Measurements from ENCODE around the gene FARS2. TPM values are rescaled to one million over a fixed set of nuclear protein-coding genes. Genes with fewer than 3 reads are reported as not detected.

FARS2 gene
- polyA plus RNA-seq, 1 donor (not counting 4 experiments of a cell fraction or from before 2014, with no cell fraction given), result 21.3 TPM

DNA sequence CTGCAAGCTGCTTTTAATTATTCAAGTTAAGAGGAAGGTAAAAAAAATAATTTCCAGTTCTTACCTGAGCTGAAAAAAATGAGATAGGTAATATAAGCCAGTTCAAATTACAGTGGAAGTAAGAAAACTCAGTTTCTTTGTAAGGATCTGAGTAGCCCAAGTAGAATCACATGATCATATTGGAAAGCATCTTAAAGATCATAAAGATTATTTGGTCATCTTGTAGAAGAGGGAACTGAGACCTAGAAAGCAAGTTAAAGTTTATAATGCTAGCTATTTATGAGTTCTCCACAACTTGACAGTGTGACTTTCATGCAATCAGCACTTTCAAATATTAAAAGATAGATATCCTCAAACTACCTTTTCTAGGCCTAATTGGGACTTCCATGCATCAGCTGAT, 80.5 kb downstream of the FARS2 start:
- no peak overlapping the region for H3K9ac ChIP-seq (ENCODE audit: control insufficient read depth, extremely low read depth, insufficient read depth, low read length)

DNA sequence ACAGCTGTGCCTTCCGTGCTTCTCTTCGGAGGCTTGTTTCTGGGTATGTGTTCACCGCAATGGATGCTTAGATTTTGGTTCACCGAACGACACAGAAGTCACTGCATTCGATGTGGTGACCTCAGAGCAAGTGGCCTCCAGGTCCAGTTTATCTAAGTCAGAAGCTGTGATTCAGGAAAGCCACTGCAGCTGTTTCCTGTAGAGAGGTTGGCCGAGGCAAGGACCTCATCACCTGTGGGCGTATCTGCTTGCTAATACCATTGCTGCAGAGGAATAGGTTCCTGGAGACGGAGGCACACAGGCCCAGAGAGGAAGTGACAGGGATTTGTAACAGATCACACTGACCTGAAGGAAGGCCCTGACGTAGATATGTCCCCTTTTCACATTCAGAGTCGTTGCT, 82.7 kb downstream of the FARS2 start:
- DNase-seq (ENCODE audit: low read depth, low spot score), result no peak
- no peaks in the 10 kb centered on the region for H3K9me1 ChIP-seq (ENCODE audit: control insufficient read depth, extremely low read depth, insufficient read depth, low read length)
- no peaks in the 10 kb centered on the region for H3K4me1 ChIP-seq (ENCODE audit: control insufficient read depth, extremely low read depth, insufficient read depth, low read length)
- TF ChIP-seq EZH2 (IDR thresholded peaks at IDR 0.05; ENCODE audit: low read length), result no peak
- TF ChIP-seq, protein P1, sequence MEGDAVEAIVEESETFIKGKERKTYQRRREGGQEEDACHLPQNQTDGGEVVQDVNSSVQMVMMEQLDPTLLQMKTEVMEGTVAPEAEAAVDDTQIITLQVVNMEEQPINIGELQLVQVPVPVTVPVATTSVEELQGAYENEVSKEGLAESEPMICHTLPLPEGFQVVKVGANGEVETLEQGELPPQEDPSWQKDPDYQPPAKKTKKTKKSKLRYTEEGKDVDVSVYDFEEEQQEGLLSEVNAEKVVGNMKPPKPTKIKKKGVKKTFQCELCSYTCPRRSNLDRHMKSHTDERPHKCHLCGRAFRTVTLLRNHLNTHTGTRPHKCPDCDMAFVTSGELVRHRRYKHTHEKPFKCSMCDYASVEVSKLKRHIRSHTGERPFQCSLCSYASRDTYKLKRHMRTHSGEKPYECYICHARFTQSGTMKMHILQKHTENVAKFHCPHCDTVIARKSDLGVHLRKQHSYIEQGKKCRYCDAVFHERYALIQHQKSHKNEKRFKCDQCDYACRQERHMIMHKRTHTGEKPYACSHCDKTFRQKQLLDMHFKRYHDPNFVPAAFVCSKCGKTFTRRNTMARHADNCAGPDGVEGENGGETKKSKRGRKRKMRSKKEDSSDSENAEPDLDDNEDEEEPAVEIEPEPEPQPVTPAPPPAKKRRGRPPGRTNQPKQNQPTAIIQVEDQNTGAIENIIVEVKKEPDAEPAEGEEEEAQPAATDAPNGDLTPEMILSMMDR (optimal IDR thresholded peaks at IDR 0.05 in 1 of 3, IDR thresholded peaks at IDR 0.05 in 1 of 3, conservative IDR thresholded peaks at IDR 0.05 in 1 of 3; ENCODE audit: extremely low read depth in 1 of 3, insufficient read depth in 2 of 3, low read length in 3 of 3), result no peak
- no peaks in the 10 kb centered on the region for H3K36me3 ChIP-seq (ENCODE audit: control insufficient read depth in 2 of 2, extremely low read depth in 1 of 2, insufficient read depth in 2 of 2, low read length in 2 of 2)
- H3K4me2 ChIP-seq (ENCODE audit: control insufficient read depth, extremely low read depth, insufficient read depth, low read depth, low read length), result no peak overlapping the region
- no peak overlapping the region for H3K27ac ChIP-seq (ENCODE audit: control insufficient read depth, insufficient read depth, low read length)
- no peaks in the 10 kb centered on the region for H4K20me1 ChIP-seq (ENCODE audit: control insufficient read depth, extremely low read depth, insufficient read depth, low read length)
- no peaks in the 10 kb centered on the region for H3K27me3 ChIP-seq (ENCODE audit: control insufficient read depth, extremely low read depth, insufficient read depth, low read length)
- no peak overlapping the region for H3K4me3 ChIP-seq (ENCODE audit: control insufficient read depth in 2 of 3, extremely low read depth in 1 of 3, insufficient read depth in 2 of 3, low read depth in 1 of 3, low read length in 3 of 3)
- H3K9me3 ChIP-seq (ENCODE audit: control insufficient read depth, low read depth, low read length), result no peaks in the 10 kb centered on the region
- no peaks in the 10 kb centered on the region for H3K79me2 ChIP-seq (ENCODE audit: control insufficient read depth, insufficient read depth, low read length)
- no peak for FAIRE-seq
- dilution Hi-C loops (cut with MboI; ENCODE audit: extremely low pct_ligation_motif_present, low sequenced_read_pairs), result no loop called here
- H3K9ac ChIP-seq (ENCODE audit: control insufficient read depth, extremely low read depth, insufficient read depth, low read length), result no peak overlapping the region
- no peak overlapping the region for H2AFZ ChIP-seq (ENCODE audit: control insufficient read depth, low read length)

More for the DNA sequence above, 80.5 kb downstream of the FARS2 start:
- H3K4me2 ChIP-seq (ENCODE audit: control insufficient read depth, extremely low read depth, insufficient read depth, low read depth, low read length), result no peak overlapping the region
- TF ChIP-seq EZH2 (IDR thresholded peaks at IDR 0.05; ENCODE audit: low read length), result no peak
- TF ChIP-seq, protein P1 (optimal IDR thresholded peaks at IDR 0.05 in 1 of 3, IDR thresholded peaks at IDR 0.05 in 1 of 3, conservative IDR thresholded peaks at IDR 0.05 in 1 of 3; ENCODE audit: extremely low read depth in 1 of 3, insufficient read depth in 2 of 3, low read length in 3 of 3), result no peak
- DNase-seq (ENCODE audit: low read depth, low spot score) (no peak), FAIRE-seq (no peak)
- no peaks in the 10 kb centered on the region for H3K27me3 ChIP-seq (ENCODE audit: control insufficient read depth, extremely low read depth, insufficient read depth, low read length)
- H3K4me1 ChIP-seq (ENCODE audit: control insufficient read depth, extremely low read depth, insufficient read depth, low read length), result no peaks in the 10 kb centered on the region
- no peaks in the 10 kb centered on the region for H3K36me3 ChIP-seq (ENCODE audit: control insufficient read depth in 2 of 2, extremely low read depth in 1 of 2, insufficient read depth in 2 of 2, low read length in 2 of 2)
- dilution Hi-C loops (cut with MboI; ENCODE audit: extremely low pct_ligation_motif_present, low sequenced_read_pairs), result no loop called here
- H3K9me1 ChIP-seq (ENCODE audit: control insufficient read depth, extremely low read depth, insufficient read depth, low read length), result no peaks in the 10 kb centered on the region
- no peak overlapping the region for H3K27ac ChIP-seq (ENCODE audit: control insufficient read depth, insufficient read depth, low read length)
- H3K4me3 ChIP-seq (ENCODE audit: control insufficient read depth in 2 of 3, extremely low read depth in 1 of 3, insufficient read depth in 2 of 3, low read depth in 1 of 3, low read length in 3 of 3), result no peak overlapping the region
- no peaks in the 10 kb centered on the region for H3K79me2 ChIP-seq (ENCODE audit: control insufficient read depth, insufficient read depth, low read length)
- H4K20me1 ChIP-seq (ENCODE audit: control insufficient read depth, extremely low read depth, insufficient read depth, low read length), result no peaks in the 10 kb centered on the region
- H3K9me3 ChIP-seq (ENCODE audit: control insufficient read depth, low read depth, low read length), result no peaks in the 10 kb centered on the region
- no peak overlapping the region for H2AFZ ChIP-seq (ENCODE audit: control insufficient read depth, low read length)
